ENCODE data around the gene CYP2J2. TPM values are rescaled to one million over a fixed set of nuclear protein-coding genes. Genes with fewer than 3 reads are reported as not detected.

CYP2J2 gene
- total RNA-seq, 4 donors from 2014 or later, result 2.4 to 8.7 (median 3.2) TPM

- H3K4me1 ChIP-seq, result no peaks in the 10 kb centered on the region
- DNase-seq (no peak), ATAC-seq (no peak)
- H3K4me3 ChIP-seq, result no peak overlapping the region
- no peaks in the 10 kb centered on the region for H3K36me3 ChIP-seq
- H3K9me3 ChIP-seq, result no peaks in the 10 kb centered on the region
- H3K27ac ChIP-seq, result no peak overlapping the region
- no peaks in the 10 kb centered on the region for H3K27me3 ChIP-seq
- no peak for TF ChIP-seq CTCF (IDR thresholded peaks at IDR 0.05 in 4 of 5, conservative IDR thresholded peaks at IDR 0.05 in 1 of 5)
- TF ChIP-seq POLR2A (IDR thresholded peaks at IDR 0.05), result no peak
- in situ Hi-C loops (cut with MboI; ENCODE audit: low sequenced_read_pairs in 4 of 4) (no loop called here), intact Hi-C loops (cut with DNase I; ENCODE audit: low total_unique reads) (no loop called here)
These were observed 74.5 kb downstream of the CYP2J2 start for GRCh38 chr1:59852117-59852516.

GRCh38 chr1:59846895-59847282 lies 79.7 kb downstream of the CYP2J2 start:
- Histone ChIP-seq H3K27me3 (no peaks in the 10 kb centered on the region), H3K36me3 (no peaks in the 10 kb centered on the region), H3K27ac (no peak overlapping the region), H3K4me3 (no peak overlapping the region), H3K4me1 (no peaks in the 10 kb centered on the region), H3K9me3 (no peaks in the 10 kb centered on the region)
- intact Hi-C loops (cut with DNase I; ENCODE audit: low total_unique reads), result no loop called here
- DNase-seq (no peak), ATAC-seq (no peak)
- TF ChIP-seq CTCF (IDR thresholded peaks at IDR 0.05 in 4 of 5, conservative IDR thresholded peaks at IDR 0.05 in 1 of 5), result no peak
- no peak for TF ChIP-seq POLR2A (IDR thresholded peaks at IDR 0.05)
- in situ Hi-C loops (cut with MboI; ENCODE audit: low sequenced_read_pairs in 4 of 4), result no loop called here

- DNase-seq (no peak), ATAC-seq (no peak)
- Histone ChIP-seq H3K36me3 (no peaks in the 10 kb centered on the region), H3K27ac (no peak overlapping the region), H3K9me3 (no peaks in the 10 kb centered on the region), H3K4me3 (no peak overlapping the region), H3K4me1 (no peaks in the 10 kb centered on the region), H3K27me3 (no peaks in the 10 kb centered on the region)
- intact Hi-C loops (cut with DNase I; ENCODE audit: low total_unique reads), result no loop called here
- TF ChIP-seq CTCF (IDR thresholded peaks at IDR 0.05 in 4 of 5, conservative IDR thresholded peaks at IDR 0.05 in 1 of 5), result no peak
- TF ChIP-seq POLR2A (IDR thresholded peaks at IDR 0.05), result no peak
- in situ Hi-C loops (cut with MboI; ENCODE audit: low sequenced_read_pairs in 4 of 4), result no loop called here
These were observed 80.2 kb downstream of the CYP2J2 start for GRCh38 chr1:59846209-59846894.

GRCh38 chr1:59845091-59845490 lies 81.5 kb downstream of the CYP2J2 start:
- Histone ChIP-seq H3K27me3 (no peaks in the 10 kb centered on the region), H3K4me3 (no peak overlapping the region), H3K27ac (no peak overlapping the region), H3K36me3 (no peaks in the 10 kb centered on the region), H3K9me3 (no peaks in the 10 kb centered on the region), H3K4me1 (no peaks in the 10 kb centered on the region)
- no peak for DNase-seq
- intact Hi-C loops (cut with DNase I; ENCODE audit: low total_unique reads) (no loop called here), in situ Hi-C loops (cut with MboI; ENCODE audit: low sequenced_read_pairs in 4 of 4) (no loop called here)
- ATAC-seq, result no peak
- TF ChIP-seq POLR2A (IDR thresholded peaks at IDR 0.05) (no peak), CTCF (IDR thresholded peaks at IDR 0.05 in 4 of 5, conservative IDR thresholded peaks at IDR 0.05 in 1 of 5) (no peak)

Other genes with a start within 250 kb of the CYP2J2 start
- gene HOOK1, start 111.8 kb downstream of the CYP2J2 start, total RNA-seq, result 1 to 10 TPM in 1 of 4 donors, under 1 TPM in 2, not detected in 1; 0.07 to 2.1 (median 0.10) TPM
- not detected for gene C1orf87, start 147.0 kb upstream of the CYP2J2 start, total RNA-seq